ENCODE results near the gene ASL. TPM values are rescaled to one million over a fixed set of nuclear protein-coding genes. Genes with fewer than 3 reads are reported as not detected.
"Not testable (repeated sequence)": the region's sequence is repeated elsewhere in the genome, so short reads cannot be mapped to it uniquely, and the experiment has no call there.

ASL gene
- total and polyA plus RNA-seq, 10 of the 15 experiments (the other 5 are each of a cell fraction or from before 2014, with no cell fraction given) = 0.66 to 36.7 (median 28.8) TPM

DNA sequence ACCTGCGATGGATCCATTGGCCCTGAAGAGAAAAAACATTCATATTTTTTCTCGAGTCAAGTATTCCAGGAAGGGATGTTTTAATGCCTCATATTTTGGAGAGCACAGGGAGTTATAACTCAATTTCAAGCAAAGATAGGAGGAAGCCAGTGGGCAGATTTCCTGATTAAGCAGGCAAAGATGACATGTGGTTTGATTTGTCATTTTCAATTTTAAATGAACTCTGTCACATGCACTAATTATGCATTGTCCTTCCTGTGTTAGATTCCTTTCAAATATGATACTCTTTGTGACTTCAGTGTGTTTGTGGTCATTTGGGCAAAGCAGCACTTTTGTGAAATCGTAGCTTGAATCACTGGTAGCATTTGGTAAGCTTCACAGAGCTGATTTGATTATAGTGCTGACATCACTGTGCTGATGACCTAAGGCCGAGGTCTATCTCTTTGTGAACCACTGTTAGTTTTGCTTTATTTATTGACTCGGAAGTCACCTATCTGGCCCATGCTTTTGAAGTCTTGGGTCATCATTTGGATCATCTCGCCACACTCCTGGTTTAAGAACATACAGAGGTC, 50.2 kb downstream of the ASL start:
- peak; percentile 79 for ATAC-seq
- FAIRE-seq; H3K4me1 ChIP-seq (ENCODE audit: control insufficient read depth, insufficient read depth, low read length); intact Hi-C loops (cut with micrococcal nuclease; ENCODE audit: unreplicated experiment); BruUV-seq (replicated peaks); H4K20me1 ChIP-seq (ENCODE audit: control insufficient read depth, insufficient read depth); H3K9me3 ChIP-seq (replicated peaks; ENCODE audit: control insufficient read depth, insufficient read depth, low read length); H3K36me3 ChIP-seq (ENCODE audit: control insufficient read depth in 2 of 2, insufficient read depth in 2 of 2, low read length in 1 of 2); H3K27ac ChIP-seq (ENCODE audit: control insufficient read depth, insufficient read depth); H3K27me3 ChIP-seq (replicated peaks in 1 of 2; ENCODE audit: control insufficient read depth in 2 of 2, insufficient read depth in 2 of 2, low read length in 1 of 2); DNase-seq (ENCODE audit: low read depth, low spot score); H3K9ac ChIP-seq (ENCODE audit: control insufficient read depth, insufficient read depth, low read length); H3K4me3 ChIP-seq; H3K4me2 ChIP-seq (ENCODE audit: control insufficient read depth, insufficient read depth); in situ Hi-C loops (cut with MboI); H2AFZ ChIP-seq (ENCODE audit: control insufficient read depth, low read depth, low read length); POLR2A ChIA-PET: not testable (repeated sequence)
- TF ChIP-seq CREB1 (IDR thresholded peaks at IDR 0.05; ENCODE audit: low read depth) = 0 out of 2 replicates have a peak, but pooled peaks have one; percentile 39
- ChIA-PET CTCF (interaction anchor here (0.5 kb wide), 1 partner anchor 404 kb away, joined by 3 read pairs; no protein-coding TSS in a partner anchor), RAD21 (ENCODE audit: unreplicated experiment) (interaction anchor here (0.6 kb wide), 1 partner anchor 13 kb away, joined by 4 read pairs; no protein-coding TSS in a partner anchor), SMC1A (ENCODE audit: uncharacterized antibody, unreplicated experiment) (interaction anchor here (0.9 kb wide), 1 partner anchor 10 kb away, joined by 3 read pairs; no protein-coding TSS in a partner anchor)
- H3K79me2 ChIP-seq (ENCODE audit: control insufficient read depth, insufficient read depth, low read length) = peaks cover 58% of the 10 kb centered on the region
- 77% methylated on average over 6 of the region's 6 CpGs for WGBS (ENCODE audit: insufficient coverage, insufficient replicate concordance, low lambda C conversion rate, missing lambda C conversion rate)

DNA sequence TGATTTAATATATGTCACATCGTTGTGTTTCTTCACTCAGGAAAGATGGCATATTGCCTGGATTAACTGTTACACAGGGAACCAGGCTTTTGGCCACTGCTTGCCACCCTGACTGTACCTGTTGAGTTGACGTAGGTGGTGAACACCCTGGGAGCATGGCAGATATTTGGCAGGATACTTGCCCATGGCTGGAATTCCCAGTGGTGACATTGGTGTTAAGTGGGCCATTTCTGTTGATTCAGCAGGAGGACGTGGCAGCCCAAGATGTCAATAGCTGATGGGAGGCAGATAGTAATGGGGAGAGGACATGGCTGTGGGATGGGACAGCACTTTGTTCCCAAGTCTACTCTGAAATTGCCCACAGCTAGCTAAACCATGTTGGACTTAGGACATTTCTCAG, 51.6 kb downstream of the ASL start:
- 93% methylated on average over 3 of the region's 3 CpGs for WGBS (ENCODE audit: insufficient coverage, insufficient replicate concordance, low lambda C conversion rate, missing lambda C conversion rate)
- H2AFZ ChIP-seq (ENCODE audit: control insufficient read depth, low read depth, low read length); ATAC-seq; DNase-seq (ENCODE audit: low read depth, low spot score); H4K20me1 ChIP-seq (ENCODE audit: control insufficient read depth, insufficient read depth); H3K4me1 ChIP-seq (ENCODE audit: control insufficient read depth, insufficient read depth, low read length); H3K9me3 ChIP-seq (replicated peaks; ENCODE audit: control insufficient read depth, insufficient read depth, low read length); H3K9ac ChIP-seq (ENCODE audit: control insufficient read depth, insufficient read depth, low read length); H3K4me2 ChIP-seq (ENCODE audit: control insufficient read depth, insufficient read depth); in situ Hi-C loops (cut with MboI); H3K27me3 ChIP-seq (replicated peaks in 1 of 2; ENCODE audit: control insufficient read depth in 2 of 2, insufficient read depth in 2 of 2, low read length in 1 of 2); intact Hi-C loops (cut with micrococcal nuclease; ENCODE audit: unreplicated experiment); H3K27ac ChIP-seq (ENCODE audit: control insufficient read depth, insufficient read depth); RAD21 ChIA-PET (ENCODE audit: unreplicated experiment); FAIRE-seq; CTCF ChIA-PET; BruUV-seq (replicated peaks); H3K4me3 ChIP-seq: not testable (repeated sequence)
- peaks cover 1 to 14% of the 10 kb centered on the region in 2 experiments; a peak in 3 of 4 replicates for H3K36me3 ChIP-seq (ENCODE audit: control insufficient read depth in 2 of 2, insufficient read depth in 2 of 2, low read length in 1 of 2)
- H3K79me2 ChIP-seq (ENCODE audit: control insufficient read depth, insufficient read depth, low read length) = peaks cover 52% of the 10 kb centered on the region
- ChIA-PET POLR2A (interaction anchor here (0.6 kb wide), 1 partner anchor 1814 kb away, joined by 3 read pairs; no protein-coding TSS in a partner anchor), SMC1A (ENCODE audit: uncharacterized antibody, unreplicated experiment) (interaction anchor here (1.3 kb wide), 2 partner anchors 12 kb away, joined by 4 to 5 read pairs; partner anchors contain the start of gene CRCP)

All from GM12878 (cell line).